Measurements from ENCODE around the gene RIMBP2.

Gene RIMBP2

DNA sequence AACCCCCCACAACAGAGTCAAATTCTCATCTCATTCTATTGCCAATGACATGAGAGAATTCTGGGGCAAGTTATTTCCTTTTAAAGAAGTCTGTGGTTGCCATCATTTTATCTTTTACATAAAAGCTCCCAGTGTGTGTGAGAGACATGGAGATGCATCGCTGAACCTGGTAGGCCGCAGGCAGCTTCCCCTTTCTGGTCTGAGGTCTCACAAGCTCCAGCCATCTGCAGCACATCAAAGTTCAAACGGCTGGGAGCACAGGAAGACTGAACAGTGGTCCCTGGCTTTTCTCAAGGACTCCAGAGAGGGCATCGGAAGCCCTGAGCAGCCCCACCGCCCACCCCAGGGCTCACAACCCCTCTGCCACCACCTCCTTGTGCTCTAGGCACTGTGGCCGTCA lies 141.7 kb downstream of the RIMBP2 start:
- H3K4me1 ChIP-seq (ENCODE audit: insufficient read depth, low read length, severe bottlenecking): no peaks in the 10 kb centered on the region
- no peak overlapping the region for H3K4me3 ChIP-seq (ENCODE audit: low read depth, low read length, poor library complexity, severe bottlenecking)
- no peaks in the 10 kb centered on the region for H3K27me3 ChIP-seq (ENCODE audit: insufficient read depth, low read length)
- H3K79me2 ChIP-seq (ENCODE audit: insufficient read depth, low read length): no peaks in the 10 kb centered on the region
- H2AFZ ChIP-seq (ENCODE audit: low read length): no peak overlapping the region
- no peak for TF ChIP-seq EZH2 (IDR thresholded peaks at IDR 0.05; ENCODE audit: borderline replicate concordance, low read length)
- TF ChIP-seq, protein P1, sequence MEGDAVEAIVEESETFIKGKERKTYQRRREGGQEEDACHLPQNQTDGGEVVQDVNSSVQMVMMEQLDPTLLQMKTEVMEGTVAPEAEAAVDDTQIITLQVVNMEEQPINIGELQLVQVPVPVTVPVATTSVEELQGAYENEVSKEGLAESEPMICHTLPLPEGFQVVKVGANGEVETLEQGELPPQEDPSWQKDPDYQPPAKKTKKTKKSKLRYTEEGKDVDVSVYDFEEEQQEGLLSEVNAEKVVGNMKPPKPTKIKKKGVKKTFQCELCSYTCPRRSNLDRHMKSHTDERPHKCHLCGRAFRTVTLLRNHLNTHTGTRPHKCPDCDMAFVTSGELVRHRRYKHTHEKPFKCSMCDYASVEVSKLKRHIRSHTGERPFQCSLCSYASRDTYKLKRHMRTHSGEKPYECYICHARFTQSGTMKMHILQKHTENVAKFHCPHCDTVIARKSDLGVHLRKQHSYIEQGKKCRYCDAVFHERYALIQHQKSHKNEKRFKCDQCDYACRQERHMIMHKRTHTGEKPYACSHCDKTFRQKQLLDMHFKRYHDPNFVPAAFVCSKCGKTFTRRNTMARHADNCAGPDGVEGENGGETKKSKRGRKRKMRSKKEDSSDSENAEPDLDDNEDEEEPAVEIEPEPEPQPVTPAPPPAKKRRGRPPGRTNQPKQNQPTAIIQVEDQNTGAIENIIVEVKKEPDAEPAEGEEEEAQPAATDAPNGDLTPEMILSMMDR (IDR thresholded peaks at IDR 0.05; ENCODE audit: low read length): no peak
- H3K9me2 ChIP-seq (ENCODE audit: low read depth, low read length): no peaks in the 10 kb centered on the region
- H3F3A ChIP-seq (ENCODE audit: insufficient read depth, low read length): no peaks in the 10 kb centered on the region
- no peak overlapping the region for H3K27ac ChIP-seq (ENCODE audit: low read depth, low read length, poor library complexity, severe bottlenecking)
- H3K36me3 ChIP-seq (ENCODE audit: insufficient read depth, low read length): no peaks in the 10 kb centered on the region
- no peak overlapping the region for H3K4me2 ChIP-seq (ENCODE audit: low read length)
- H3K9ac ChIP-seq (ENCODE audit: low read length): no peak overlapping the region
- H4K20me1 ChIP-seq (ENCODE audit: insufficient read depth, low read length): no peaks in the 10 kb centered on the region
- H3K9me3 ChIP-seq (ENCODE audit: low read length): no peaks in the 10 kb centered on the region

DNA sequence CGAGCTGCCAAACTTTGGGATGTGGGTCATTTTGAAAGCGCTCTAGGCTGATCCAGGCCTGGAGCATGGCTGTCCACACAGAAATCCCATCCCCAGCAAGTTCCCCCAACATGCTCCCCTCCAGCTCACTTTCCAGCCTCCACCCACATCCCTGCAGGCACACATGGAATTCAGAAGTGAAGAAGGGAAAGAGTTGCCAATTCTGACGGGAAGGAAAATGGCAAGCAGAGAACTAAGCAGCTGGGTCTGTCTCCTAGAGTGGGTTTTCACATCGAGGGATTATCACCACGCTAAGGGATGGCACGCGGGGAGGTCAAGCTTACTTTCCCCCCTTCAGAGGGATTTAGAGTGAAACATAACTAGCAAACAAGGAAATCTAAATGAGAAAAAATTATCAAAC lies 142.3 kb downstream of the RIMBP2 start:
- Histone ChIP-seq H4K20me1 (ENCODE audit: insufficient read depth, low read length) (no peaks in the 10 kb centered on the region), H3K4me2 (ENCODE audit: low read length) (no peak overlapping the region), H3K79me2 (ENCODE audit: insufficient read depth, low read length) (no peaks in the 10 kb centered on the region), H2AFZ (ENCODE audit: low read length) (no peak overlapping the region), H3K9ac (ENCODE audit: low read length) (no peak overlapping the region), H3F3A (ENCODE audit: insufficient read depth, low read length) (no peaks in the 10 kb centered on the region), H3K27me3 (ENCODE audit: insufficient read depth, low read length) (no peaks in the 10 kb centered on the region), H3K36me3 (ENCODE audit: insufficient read depth, low read length) (no peaks in the 10 kb centered on the region), H3K9me3 (ENCODE audit: low read length) (no peaks in the 10 kb centered on the region), H3K27ac (ENCODE audit: low read depth, low read length, poor library complexity, severe bottlenecking) (no peak overlapping the region), H3K9me2 (ENCODE audit: low read depth, low read length) (no peaks in the 10 kb centered on the region), H3K4me1 (ENCODE audit: insufficient read depth, low read length, severe bottlenecking) (no peaks in the 10 kb centered on the region), H3K4me3 (ENCODE audit: low read depth, low read length, poor library complexity, severe bottlenecking) (no peak overlapping the region)
- no peak for TF ChIP-seq EZH2 (IDR thresholded peaks at IDR 0.05; ENCODE audit: borderline replicate concordance, low read length)
- TF ChIP-seq, protein P1 (IDR thresholded peaks at IDR 0.05; ENCODE audit: low read length): no peak

DNA sequence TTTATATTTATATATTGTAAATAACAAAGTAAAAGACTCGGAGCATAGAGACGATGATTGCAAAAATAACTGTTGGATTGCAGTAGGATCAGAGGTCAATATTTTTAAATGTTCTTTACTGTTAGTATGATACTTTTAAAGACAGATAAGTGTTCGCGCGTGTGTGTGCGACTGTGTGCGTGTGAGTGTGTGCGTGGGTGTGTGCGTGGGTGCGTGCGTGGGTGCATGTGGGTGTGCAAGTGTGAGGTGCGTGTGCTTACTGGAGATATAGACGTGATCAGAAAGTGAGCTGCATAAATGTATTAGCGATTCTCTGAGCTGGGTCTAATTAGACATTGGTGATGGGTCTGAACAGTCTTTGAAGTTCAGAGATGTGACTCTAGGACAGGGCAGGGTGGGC lies 142.9 kb downstream of the RIMBP2 start:
- Histone ChIP-seq H3K4me1 (ENCODE audit: insufficient read depth, low read length, severe bottlenecking) (no peaks in the 10 kb centered on the region), H3K4me2 (ENCODE audit: low read length) (no peak overlapping the region), H2AFZ (ENCODE audit: low read length) (no peak overlapping the region)

More for the DNA sequence above, 142.9 kb downstream of the RIMBP2 start:
- Histone ChIP-seq H3K27me3 (ENCODE audit: insufficient read depth, low read length) (no peaks in the 10 kb centered on the region), H3F3A (ENCODE audit: insufficient read depth, low read length) (no peaks in the 10 kb centered on the region), H4K20me1 (ENCODE audit: insufficient read depth, low read length) (no peaks in the 10 kb centered on the region), H3K9me3 (ENCODE audit: low read length) (no peaks in the 10 kb centered on the region), H3K79me2 (ENCODE audit: insufficient read depth, low read length) (no peaks in the 10 kb centered on the region), H3K9ac (ENCODE audit: low read length) (no peak overlapping the region), H3K4me3 (ENCODE audit: low read depth, low read length, poor library complexity, severe bottlenecking) (no peak overlapping the region), H3K9me2 (ENCODE audit: low read depth, low read length) (no peaks in the 10 kb centered on the region), H3K27ac (ENCODE audit: low read depth, low read length, poor library complexity, severe bottlenecking) (no peak overlapping the region), H3K36me3 (ENCODE audit: insufficient read depth, low read length) (no peaks in the 10 kb centered on the region)
- no peak for TF ChIP-seq EZH2 (IDR thresholded peaks at IDR 0.05; ENCODE audit: borderline replicate concordance, low read length)
- TF ChIP-seq, protein P1 (IDR thresholded peaks at IDR 0.05; ENCODE audit: low read length): no peak
